GM21447 (cell line): ENCODE measurements around the gene MIS12.

Experiments used
- ATAC-seq: cut with Tn5 transposase; IDR thresholded peaks from one replicate; pipeline ENCODE4 v1.9.1; 2021; ENCODE audit not compliant: unreplicated experiment

The MIS12 gene

GRCh38 chr17:5532581-5532980, 46.2 kb downstream of the MIS12 start:
- ATAC-seq, result no peak

GRCh38 chr17:5533486-5534315, 47.3 kb downstream of the MIS12 start:
- no peak for ATAC-seq

GRCh38 chr17:5535436-5535835, 49.1 kb downstream of the MIS12 start:
- no peak for ATAC-seq

GRCh38 chr17:5536866-5537650, 50.7 kb downstream of the MIS12 start:
- no peak for ATAC-seq

GRCh38 chr17:5539286-5539685, 52.9 kb downstream of the MIS12 start:
- ATAC-seq, result no peak

GRCh38 chr17:5540321-5540720, 54.0 kb downstream of the MIS12 start:
- ATAC-seq, result no peak
